Body of pancreas (tissue), 4 donors: ENCODE data around the gene EXT2.

Experiments used
- POLR2A ChIP-seq, 3 donors: fragments of 450-650 bp; IDR thresholded peaks; one replicate each; pipeline ENCODE4 v1.6.1; 2016; ENCODE audit warnings: antibody characterized with exemption in 3 of 3, mild to moderate bottlenecking in 2 of 3
- TF ChIP-seq, protein P1 (sequence below), 7 experiments: fragments of 450-650 bp in 4 of 7; fragments of 200-600 bp in 3 of 7; sonication (generic) in 3 of 7; IDR thresholded peaks; one replicate each; pipeline ENCODE4 v1.5.1; 2016 to 2019; ENCODE audit warnings: antibody characterized with exemption in 7 of 7

DNA sequence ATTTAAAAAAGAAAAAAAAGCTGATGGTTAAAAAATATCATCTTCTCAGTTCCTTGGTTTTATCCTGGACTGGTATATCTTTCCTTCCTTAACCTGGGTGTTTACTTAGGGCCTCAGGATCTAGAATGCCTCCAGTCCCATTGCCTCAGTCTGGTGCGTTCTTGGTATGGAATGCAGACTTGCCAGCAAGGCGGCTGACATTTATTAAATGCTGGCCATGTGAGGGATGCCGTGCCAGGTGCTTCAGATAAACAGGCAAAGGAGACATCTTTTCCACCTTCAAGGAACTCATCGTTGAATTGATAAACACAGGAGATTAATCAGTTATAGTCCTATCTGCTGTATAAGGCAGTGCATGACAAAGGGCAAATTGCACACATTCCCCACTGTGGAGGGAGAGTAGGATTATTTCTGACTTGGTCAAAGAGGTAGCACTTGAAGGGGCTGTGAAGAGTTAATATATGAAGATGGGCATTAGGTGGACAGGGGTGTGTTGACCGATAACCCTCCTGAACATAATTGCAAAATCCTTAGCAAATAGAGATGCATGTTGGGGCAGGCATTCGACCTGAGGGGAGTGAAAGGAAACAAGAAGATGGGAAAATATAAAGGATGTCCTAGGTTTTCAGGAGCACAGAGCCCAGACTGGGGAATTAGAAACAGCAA is 160.1 kb downstream of the EXT2 start:
- TF ChIP-seq, protein P1, sequence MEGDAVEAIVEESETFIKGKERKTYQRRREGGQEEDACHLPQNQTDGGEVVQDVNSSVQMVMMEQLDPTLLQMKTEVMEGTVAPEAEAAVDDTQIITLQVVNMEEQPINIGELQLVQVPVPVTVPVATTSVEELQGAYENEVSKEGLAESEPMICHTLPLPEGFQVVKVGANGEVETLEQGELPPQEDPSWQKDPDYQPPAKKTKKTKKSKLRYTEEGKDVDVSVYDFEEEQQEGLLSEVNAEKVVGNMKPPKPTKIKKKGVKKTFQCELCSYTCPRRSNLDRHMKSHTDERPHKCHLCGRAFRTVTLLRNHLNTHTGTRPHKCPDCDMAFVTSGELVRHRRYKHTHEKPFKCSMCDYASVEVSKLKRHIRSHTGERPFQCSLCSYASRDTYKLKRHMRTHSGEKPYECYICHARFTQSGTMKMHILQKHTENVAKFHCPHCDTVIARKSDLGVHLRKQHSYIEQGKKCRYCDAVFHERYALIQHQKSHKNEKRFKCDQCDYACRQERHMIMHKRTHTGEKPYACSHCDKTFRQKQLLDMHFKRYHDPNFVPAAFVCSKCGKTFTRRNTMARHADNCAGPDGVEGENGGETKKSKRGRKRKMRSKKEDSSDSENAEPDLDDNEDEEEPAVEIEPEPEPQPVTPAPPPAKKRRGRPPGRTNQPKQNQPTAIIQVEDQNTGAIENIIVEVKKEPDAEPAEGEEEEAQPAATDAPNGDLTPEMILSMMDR (IDR thresholded peaks at IDR 0.05) = no peak
- no peak for TF ChIP-seq POLR2A (IDR thresholded peaks at IDR 0.05)
